Smooth muscle cell (in vitro differentiated cells): ENCODE data around the gene AOPEP. TPM values are rescaled to one million over a fixed set of nuclear protein-coding genes. Genes with fewer than 3 reads are reported as not detected.
A peak's percentile ranks its signal among the peaks of the same experiment; 100 is the strongest.

Experiments used
- DNase-seq: peaks from one replicate; lab custom pipeline; 2025; ENCODE audit not compliant: unreplicated experiment; lab: John Stamatoyannopoulos, UW
- H2AFZ ChIP-seq: fragments of 200-600 bp; sonication (generic); 2 replicates; pipeline ENCODE4 v1.6.0; 2016; ENCODE audit warnings: antibody characterized with exemption, low read depth, mild to moderate bottlenecking
- H3F3A ChIP-seq: fragments of 200-600 bp; sonication (generic); 2 replicates; pipeline ENCODE4 v1.6.0; 2017; ENCODE audit warnings: antibody characterized with exemption, low read depth
- H3K27ac ChIP-seq: fragments of 200-600 bp; sonication (generic); 2 replicates; pipeline ENCODE4 v1.5.1; 2016; ENCODE audit warnings: low read depth, mild to moderate bottlenecking
- H3K27me3 ChIP-seq: fragments of 200-600 bp; sonication (generic); 2 replicates; pipeline ENCODE4 v1.6.1; 2016; ENCODE audit warnings: low read depth, mild to moderate bottlenecking
- H3K36me3 ChIP-seq: fragments of 200-600 bp; sonication (generic); 2 replicates; pipeline ENCODE4 v1.5.1; 2016; ENCODE audit warnings: low read depth
- H3K4me1 ChIP-seq: fragments of 200-600 bp; sonication (generic); 2 replicates; pipeline ENCODE4 v1.5.1; 2016; ENCODE audit warnings: low read depth
- H3K4me2 ChIP-seq: fragments of 200-600 bp; sonication (generic); 2 replicates; pipeline ENCODE4 v1.6.0; 2016; ENCODE audit warnings: mild to moderate bottlenecking
- H3K4me3 ChIP-seq: fragments of 200-600 bp; sonication (generic); 2 replicates; pipeline ENCODE4 v1.5.1; 2016; ENCODE audit warnings: mild to moderate bottlenecking
- H3K79me2 ChIP-seq: fragments of 200-600 bp; sonication (generic); 2 replicates; pipeline ENCODE4 v1.6.0; 2016; ENCODE audit warnings: low read depth, mild to moderate bottlenecking
- H3K9ac ChIP-seq: fragments of 200-600 bp; sonication (generic); 2 replicates; pipeline ENCODE4 v1.6.0; 2016; ENCODE audit warnings: low read depth
- H3K9me3 ChIP-seq: fragments of 200-600 bp; sonication (generic); replicated peaks from 2 replicates; pipeline ENCODE4 v1.5.1; 2016; ENCODE audit warnings: low read depth
- H4K20me1 ChIP-seq: fragments of 200-600 bp; sonication (generic); 2 replicates; pipeline ENCODE4 v1.6.0; 2016; ENCODE audit warnings: low read depth
- WGBS: methylation state at CpG from one replicate; pipeline ENCODE4 v1.1.7; 2016; ENCODE audit warnings: low lambda C conversion rate; 5-methylcytosine and 5-hydroxymethylcytosine counted together
- polyA plus RNA-seq: library from polyadenylated mRNA; unstranded; fragments of >200 nt; fragmentation: Nextera tagmentation; extraction: Ambion mirVana; gene quantifications from 2 replicates; pipeline ENCODE4 v1.2.1, GENCODE V29; 2016
- total RNA-seq: library from RNA; depleted of rRNA; stranded (reverse); fragments of >200 nt; gene quantifications from 2 replicates; pipeline ENCODE4 v1.2.3, GENCODE V29; 2014
- TF ChIP-seq, protein P1 (sequence below): fragments of 200-600 bp; sonication (generic); IDR thresholded peaks from 2 replicates; pipeline ENCODE4 v1.5.1; 2017; ENCODE audit warnings: borderline replicate concordance, mild to moderate bottlenecking, antibody characterized with exemption; ENCODE audit not compliant: insufficient read depth, poor library complexity, severe bottlenecking

Gene AOPEP
- total and polyA plus RNA-seq, 2 experiments from 2014 or later, result 52.7 to 94.9 TPM

DNA sequence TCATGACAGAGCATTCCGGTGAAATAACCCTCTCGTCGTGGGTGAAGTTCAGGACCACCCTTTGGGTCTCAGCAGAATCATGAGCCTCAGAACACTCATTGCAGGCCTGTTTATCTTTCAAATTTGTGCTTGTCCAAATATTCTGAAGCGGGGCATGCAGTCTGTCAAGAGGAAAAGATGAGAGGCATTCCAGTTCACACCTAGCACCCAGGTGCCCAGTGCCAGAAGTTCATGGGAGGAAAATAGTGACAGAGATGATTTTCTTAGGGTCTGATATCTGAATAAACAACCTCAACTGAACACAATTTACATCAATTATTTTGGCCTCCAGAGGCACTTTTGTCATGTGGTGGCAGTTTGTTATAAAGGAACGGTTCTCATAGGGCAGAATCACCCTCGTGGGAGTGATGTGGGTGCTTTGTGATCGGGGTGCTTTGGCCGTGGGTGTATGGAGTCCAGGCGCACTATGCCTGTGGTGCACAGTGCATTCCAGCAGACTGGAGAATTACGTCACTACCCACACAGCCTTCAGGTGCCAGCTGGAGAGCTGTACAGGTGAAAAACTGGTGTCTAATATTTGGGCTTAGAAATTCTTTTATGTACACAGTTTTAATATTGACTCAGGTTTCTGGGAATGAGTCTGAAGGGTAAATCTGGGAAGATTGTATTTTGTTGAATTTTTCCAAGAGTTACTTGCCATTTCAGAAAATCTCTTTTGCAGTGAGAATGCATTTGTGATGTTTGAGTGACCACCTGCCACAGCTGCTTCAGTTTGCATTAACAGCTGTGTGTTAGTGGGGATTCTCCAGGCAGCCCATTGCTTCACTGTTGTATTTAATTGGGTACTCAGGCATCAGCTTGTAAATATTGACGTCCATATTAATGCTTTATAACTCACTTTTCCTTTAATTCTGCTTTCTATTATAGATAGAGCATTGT, 301.7 kb downstream of the AOPEP start:
- WGBS, result 82% methylated on average over 11 of the region's 11 CpGs
- TF ChIP-seq, protein P1, sequence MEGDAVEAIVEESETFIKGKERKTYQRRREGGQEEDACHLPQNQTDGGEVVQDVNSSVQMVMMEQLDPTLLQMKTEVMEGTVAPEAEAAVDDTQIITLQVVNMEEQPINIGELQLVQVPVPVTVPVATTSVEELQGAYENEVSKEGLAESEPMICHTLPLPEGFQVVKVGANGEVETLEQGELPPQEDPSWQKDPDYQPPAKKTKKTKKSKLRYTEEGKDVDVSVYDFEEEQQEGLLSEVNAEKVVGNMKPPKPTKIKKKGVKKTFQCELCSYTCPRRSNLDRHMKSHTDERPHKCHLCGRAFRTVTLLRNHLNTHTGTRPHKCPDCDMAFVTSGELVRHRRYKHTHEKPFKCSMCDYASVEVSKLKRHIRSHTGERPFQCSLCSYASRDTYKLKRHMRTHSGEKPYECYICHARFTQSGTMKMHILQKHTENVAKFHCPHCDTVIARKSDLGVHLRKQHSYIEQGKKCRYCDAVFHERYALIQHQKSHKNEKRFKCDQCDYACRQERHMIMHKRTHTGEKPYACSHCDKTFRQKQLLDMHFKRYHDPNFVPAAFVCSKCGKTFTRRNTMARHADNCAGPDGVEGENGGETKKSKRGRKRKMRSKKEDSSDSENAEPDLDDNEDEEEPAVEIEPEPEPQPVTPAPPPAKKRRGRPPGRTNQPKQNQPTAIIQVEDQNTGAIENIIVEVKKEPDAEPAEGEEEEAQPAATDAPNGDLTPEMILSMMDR, result no peak
- no peaks in the 10 kb centered on the region for H3K36me3 ChIP-seq
- H3K9me3 ChIP-seq, result no peaks in the 10 kb centered on the region
- peak overlapping the region; percentile 64 for H3K27ac ChIP-seq
- no peaks in the 10 kb centered on the region for H3K27me3 ChIP-seq
- DNase-seq, result no peak
- no peak overlapping the region for H2AFZ ChIP-seq
- no peak overlapping the region for H3K4me3 ChIP-seq
- no peak overlapping the region for H3K4me2 ChIP-seq
- peaks cover 99% of the 10 kb centered on the region for H4K20me1 ChIP-seq
- peaks cover 100% of the 10 kb centered on the region for H3K79me2 ChIP-seq
- peaks cover 44% of the 10 kb centered on the region for H3K4me1 ChIP-seq
- peaks cover 54% of the 10 kb centered on the region for H3F3A ChIP-seq
- H3K9ac ChIP-seq, result no peak overlapping the region

DNA sequence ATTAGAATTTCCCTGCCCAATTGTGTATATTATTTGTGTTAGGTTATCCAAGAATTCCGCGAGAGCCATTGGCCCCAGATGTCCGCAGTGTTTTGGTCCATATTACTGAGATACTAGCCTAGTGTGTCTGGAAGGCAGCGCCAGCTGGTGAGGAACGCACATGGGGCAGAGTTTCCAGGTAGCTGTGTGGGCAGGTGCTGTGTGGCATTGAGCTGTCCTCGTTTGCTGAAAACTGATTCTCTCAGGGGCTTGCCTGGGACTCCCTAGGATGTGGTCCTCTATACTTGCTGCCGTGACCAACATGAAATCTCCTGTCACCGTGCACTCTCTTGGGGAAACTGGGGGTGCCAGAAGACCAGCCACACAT, 302.3 kb downstream of the AOPEP start:
- Histone ChIP-seq H3K27me3 (no peaks in the 10 kb centered on the region), H3K4me2 (no peak overlapping the region), H3K9me3 (no peaks in the 10 kb centered on the region), H3K79me2 (peaks cover 100% of the 10 kb centered on the region), H4K20me1 (peaks cover 98% of the 10 kb centered on the region), H3K36me3 (no peaks in the 10 kb centered on the region), H3K4me1 (peaks cover 38% of the 10 kb centered on the region), H3K4me3 (no peak overlapping the region), H2AFZ (no peak overlapping the region), H3K9ac (no peak overlapping the region), H3F3A (peaks cover 49% of the 10 kb centered on the region), H3K27ac (peak overlapping the region; percentile 64)
- 95% methylated on average over 8 of the region's 8 CpGs for WGBS
- DNase-seq, result no peak
- TF ChIP-seq, protein P1, result no peak

DNA sequence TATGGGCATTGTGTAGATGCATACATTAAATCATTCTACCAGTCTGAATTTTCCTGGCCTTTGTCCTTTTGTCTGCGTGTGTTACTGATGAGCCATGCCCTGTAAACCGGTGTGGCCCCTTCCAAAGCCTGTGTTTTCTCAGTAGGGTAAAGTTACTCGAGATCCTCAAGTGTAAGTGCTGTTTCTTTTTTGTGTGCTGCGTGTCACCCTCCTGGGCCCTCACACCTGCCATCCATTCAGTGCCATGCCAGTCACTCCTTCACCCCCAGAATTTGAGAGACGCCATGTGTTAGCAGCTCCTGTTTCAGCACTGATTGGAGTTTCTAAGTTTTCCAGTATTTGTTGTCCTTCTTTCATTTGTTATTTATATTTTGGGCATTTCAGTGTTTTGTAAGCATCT, 302.8 kb downstream of the AOPEP start:
- TF ChIP-seq, protein P1, result no peak
- Histone ChIP-seq H3K79me2 (peaks cover 100% of the 10 kb centered on the region), H3K4me1 (peaks cover 34% of the 10 kb centered on the region), H3K27ac (peak overlapping the region; percentile 64), H4K20me1 (peaks cover 98% of the 10 kb centered on the region), H3K4me3 (no peak overlapping the region), H2AFZ (no peak overlapping the region), H3K9ac (no peak overlapping the region), H3K27me3 (no peaks in the 10 kb centered on the region), H3K4me2 (no peak overlapping the region), H3K36me3 (no peaks in the 10 kb centered on the region), H3F3A (peaks cover 49% of the 10 kb centered on the region), H3K9me3 (no peaks in the 10 kb centered on the region)
- 80% methylated on average over 5 of the region's 5 CpGs for WGBS
- no peak for DNase-seq
